Mesenchymal stem cell (in vitro differentiated cells and primary cell): ENCODE data around the gene DNAJC19.

Source experiments
- DNase-seq: peaks from one replicate; pipeline ENCODE4 v3.0.0-alpha.2; 2013
- H2AFZ ChIP-seq: one replicate; pipeline ENCODE4 v1.6.1; 2013; ENCODE audit warnings: low read depth, mild to moderate bottlenecking, control low read depth, inconsistent platforms, low read length, moderate library complexity
- H2AK5ac ChIP-seq: 2 replicates; pipeline ENCODE4 v1.6.1; 2013; ENCODE audit warnings: low read length, moderate library complexity, mild to moderate bottlenecking, inconsistent platforms; ENCODE audit not compliant: severe bottlenecking
- H2BK120ac ChIP-seq: one replicate; pipeline ENCODE4 v1.6.1; 2013; ENCODE audit warnings: low read depth, mild to moderate bottlenecking, inconsistent platforms, low read length, moderate library complexity
- H2BK12ac ChIP-seq, 2 experiments: one replicate each; pipeline ENCODE4 v1.6.1; 2013; ENCODE audit warnings: inconsistent platforms in 2 of 2, low read length in 2 of 2, mild to moderate bottlenecking in 2 of 2, moderate library complexity in 2 of 2, control low read depth in 1 of 2
- H2BK15ac ChIP-seq: one replicate; pipeline ENCODE4 v1.6.1; 2013; ENCODE audit warnings: mild to moderate bottlenecking, low read depth, inconsistent platforms; ENCODE audit not compliant: poor library complexity, severe bottlenecking
- H2BK5ac ChIP-seq: 2 replicates; pipeline ENCODE4 v1.6.1; 2013; ENCODE audit warnings: low read depth, mild to moderate bottlenecking, low read length, control low read depth, inconsistent platforms; ENCODE audit not compliant: poor library complexity, severe bottlenecking
- H3K14ac ChIP-seq, 2 experiments: one replicate each; pipeline ENCODE4 v1.6.1; 2013; ENCODE audit warnings: inconsistent platforms in 2 of 2, low read length in 2 of 2, control low read depth in 1 of 2, mild to moderate bottlenecking in 1 of 2, moderate library complexity in 1 of 2
- H3K18ac ChIP-seq, 2 experiments: one replicate each; pipeline ENCODE4 v1.6.1; 2013; ENCODE audit warnings: inconsistent platforms in 2 of 2, low read length in 2 of 2, control low read depth in 1 of 2, low read depth in 1 of 2, mild to moderate bottlenecking in 1 of 2
- H3K23ac ChIP-seq, 2 experiments: one replicate each; pipeline ENCODE4 v1.6.1; 2013; ENCODE audit warnings: inconsistent platforms in 2 of 2, low read length in 2 of 2, mild to moderate bottlenecking in 2 of 2, moderate library complexity in 2 of 2, control low read depth in 1 of 2
- H3K27ac ChIP-seq: 2 replicates; pipeline ENCODE4 v1.5.1; 2013; ENCODE audit warnings: mild to moderate bottlenecking, moderate library complexity, low read length, control low read depth, inconsistent platforms; ENCODE audit not compliant: poor library complexity, severe bottlenecking
- H3K27me3 ChIP-seq, 2 experiments: 2 replicates each; pipeline versions ENCODE4 v1.6.1 to v1.7.0; 2013; ENCODE audit warnings: low read length in 2 of 2, mild to moderate bottlenecking in 2 of 2, moderate library complexity in 2 of 2, control low read depth in 1 of 2, inconsistent platforms in 1 of 2; ENCODE audit not compliant: control insufficient read depth in 1 of 2, insufficient read depth in 1 of 2
- H3K36me3 ChIP-seq, 2 experiments: 2 replicates each; pipeline versions ENCODE4 v1.6.1 to v1.7.0; 2013; ENCODE audit warnings: low read length in 2 of 2, control low read depth in 1 of 2, inconsistent platforms in 1 of 2, low read depth in 1 of 2, mild to moderate bottlenecking in 1 of 2; ENCODE audit not compliant: insufficient read depth in 2 of 2, control insufficient read depth in 1 of 2
- H3K4ac ChIP-seq, 2 experiments: one replicate each; pipeline ENCODE4 v1.6.1; 2013; ENCODE audit warnings: inconsistent platforms in 2 of 2, low read length in 2 of 2, mild to moderate bottlenecking in 2 of 2, moderate library complexity in 2 of 2, control low read depth in 1 of 2, low read depth in 1 of 2
- H3K4me1 ChIP-seq: 2 replicates; pipeline ENCODE4 v1.6.1; 2013; ENCODE audit warnings: low read depth, low read length, control low read depth; ENCODE audit not compliant: control insufficient read depth, insufficient read depth
- H3K4me2 ChIP-seq: 2 replicates; pipeline ENCODE4 v1.6.1; 2013; ENCODE audit warnings: low read length, mild to moderate bottlenecking, inconsistent platforms; ENCODE audit not compliant: poor library complexity, severe bottlenecking
- H3K4me3 ChIP-seq, 2 experiments: 2 replicates each; pipeline versions ENCODE4 v1.5.1 to v1.7.0; 2013; ENCODE audit warnings: low read length in 2 of 2, mild to moderate bottlenecking in 2 of 2, control low read depth in 1 of 2, low read depth in 1 of 2; ENCODE audit not compliant: insufficient read depth in 1 of 2
- H3K79me1 ChIP-seq: replicated peaks from 2 replicates; pipeline ENCODE4 v1.6.1; 2013; ENCODE audit warnings: mild to moderate bottlenecking, control low read depth, low read length, inconsistent platforms; ENCODE audit not compliant: poor library complexity, severe bottlenecking
- H3K9ac ChIP-seq: 2 replicates; pipeline ENCODE4 v1.7.0; 2013; ENCODE audit warnings: mild to moderate bottlenecking, low read length, moderate library complexity
- H3K9me3 ChIP-seq: 2 replicates; pipeline ENCODE4 v1.7.0; 2013; ENCODE audit warnings: mild to moderate bottlenecking, low read length; ENCODE audit not compliant: control insufficient read depth
- H4K8ac ChIP-seq: one replicate; pipeline ENCODE4 v1.6.1; 2013; ENCODE audit warnings: inconsistent platforms, mild to moderate bottlenecking, low read length, moderate library complexity
- H4K91ac ChIP-seq: one replicate; pipeline ENCODE4 v1.6.1; 2013; ENCODE audit warnings: mild to moderate bottlenecking, low read length, inconsistent platforms
- WGBS: methylation state at CpG from one replicate; pipeline ENCODE4 v1.1.7; 2013; ENCODE audit warnings: mixed read lengths; 5-methylcytosine and 5-hydroxymethylcytosine counted together

Gene DNAJC19

GRCh38 chr3:181009225-181009624 lies 19.7 kb upstream of the DNAJC19 start:
- no peak overlapping the region for H3K9ac ChIP-seq
- no peak overlapping the region for H4K8ac ChIP-seq
- H2AFZ ChIP-seq: no peak overlapping the region
- no peak overlapping the region for H3K4me2 ChIP-seq
- H2AK5ac ChIP-seq: no peak overlapping the region
- no peak overlapping the region for H3K27ac ChIP-seq
- H2BK12ac ChIP-seq: no peak overlapping the region
- no peak overlapping the region for H3K18ac ChIP-seq
- H3K36me3 ChIP-seq: no peaks in the 10 kb centered on the region
- no peak overlapping the region for H3K4me3 ChIP-seq
- H3K9me3 ChIP-seq: no peaks in the 10 kb centered on the region
- H2BK5ac ChIP-seq: no peak overlapping the region
- no peak overlapping the region for H3K14ac ChIP-seq
- 76% methylated on average over 5 of the region's 5 CpGs for WGBS
- no peak overlapping the region for H3K23ac ChIP-seq
- no peaks in the 10 kb centered on the region for H3K4me1 ChIP-seq
- no peaks in the 10 kb centered on the region for H3K27me3 ChIP-seq
- no peak overlapping the region for H2BK120ac ChIP-seq
- no peaks in the 10 kb centered on the region for H3K79me1 ChIP-seq
- H2BK15ac ChIP-seq: no peak overlapping the region
- no peak overlapping the region for H4K91ac ChIP-seq
- no peak overlapping the region for H3K4ac ChIP-seq
- no peak for DNase-seq

- no peak overlapping the region for H2AFZ ChIP-seq
- no peak overlapping the region for H2BK12ac ChIP-seq
- H3K14ac ChIP-seq: no peak overlapping the region
- DNase-seq: no peak
- H4K91ac ChIP-seq: no peak overlapping the region
- no peak overlapping the region for H3K4ac ChIP-seq
- no peaks in the 10 kb centered on the region for H3K27me3 ChIP-seq
- H3K4me2 ChIP-seq: no peak overlapping the region
- no peak overlapping the region for H2BK120ac ChIP-seq
- no peak overlapping the region for H2BK5ac ChIP-seq
- H3K36me3 ChIP-seq: no peaks in the 10 kb centered on the region
- no peak overlapping the region for H3K4me3 ChIP-seq
- no peak overlapping the region for H2BK15ac ChIP-seq
- H2AK5ac ChIP-seq: no peak overlapping the region
- H3K9me3 ChIP-seq: no peaks in the 10 kb centered on the region
- H3K18ac ChIP-seq: no peak overlapping the region
- no peak overlapping the region for H3K27ac ChIP-seq
- 44% methylated on average over 1 of the region's 1 CpG for WGBS
- H3K79me1 ChIP-seq: no peaks in the 10 kb centered on the region
- H3K4me1 ChIP-seq: no peaks in the 10 kb centered on the region
- no peak overlapping the region for H3K9ac ChIP-seq
- H4K8ac ChIP-seq: no peak overlapping the region
- H3K23ac ChIP-seq: no peak overlapping the region
Measured at GRCh38 chr3:181008796-181009195, 19.3 kb upstream of the DNAJC19 start.

GRCh38 chr3:181007262-181007661 lies 17.7 kb upstream of the DNAJC19 start:
- H3K27ac ChIP-seq: no peak overlapping the region
- H2BK120ac ChIP-seq: no peak overlapping the region
- no peaks in the 10 kb centered on the region for H3K9me3 ChIP-seq
- 92% methylated on average over 1 of the region's 3 CpGs for WGBS
- no peaks in the 10 kb centered on the region for H3K4me1 ChIP-seq
- no peak overlapping the region for H3K14ac ChIP-seq
- no peak overlapping the region for H3K4ac ChIP-seq
- H4K91ac ChIP-seq: no peak overlapping the region
- H3K9ac ChIP-seq: no peak overlapping the region
- DNase-seq: no peak
- H3K18ac ChIP-seq: no peak overlapping the region
- H2BK15ac ChIP-seq: no peak overlapping the region
- no peak overlapping the region for H2BK5ac ChIP-seq
- H2AFZ ChIP-seq: no peak overlapping the region
- H3K27me3 ChIP-seq: no peaks in the 10 kb centered on the region
- no peaks in the 10 kb centered on the region for H3K36me3 ChIP-seq
- no peak overlapping the region for H2AK5ac ChIP-seq
- no peak overlapping the region for H2BK12ac ChIP-seq
- no peaks in the 10 kb centered on the region for H3K79me1 ChIP-seq
- H3K4me3 ChIP-seq: no peak overlapping the region
- H4K8ac ChIP-seq: no peak overlapping the region
- H3K23ac ChIP-seq: no peak overlapping the region
- no peak overlapping the region for H3K4me2 ChIP-seq

GRCh38 chr3:181006541-181006940 lies 17.0 kb upstream of the DNAJC19 start:
- no peak overlapping the region for H3K9ac ChIP-seq
- no peak overlapping the region for H4K8ac ChIP-seq
- no peaks in the 10 kb centered on the region for H3K36me3 ChIP-seq
- no peak overlapping the region for H3K23ac ChIP-seq
- no peak for DNase-seq
- H3K27ac ChIP-seq: no peak overlapping the region
- no peaks in the 10 kb centered on the region for H3K4me1 ChIP-seq
- no peaks in the 10 kb centered on the region for H3K27me3 ChIP-seq
- no peak overlapping the region for H2AK5ac ChIP-seq
- no peak overlapping the region for H2BK12ac ChIP-seq
- H3K4ac ChIP-seq: no peak overlapping the region
- H2AFZ ChIP-seq: no peak overlapping the region
- H3K14ac ChIP-seq: no peak overlapping the region
- H3K79me1 ChIP-seq: no peaks in the 10 kb centered on the region
- H4K91ac ChIP-seq: no peak overlapping the region
- no peak overlapping the region for H3K4me3 ChIP-seq
- no peak overlapping the region for H3K18ac ChIP-seq
- H2BK120ac ChIP-seq: no peak overlapping the region
- WGBS: 73% methylated on average over 6 of the region's 7 CpGs
- no peak overlapping the region for H2BK5ac ChIP-seq
- no peaks in the 10 kb centered on the region for H3K9me3 ChIP-seq
- H3K4me2 ChIP-seq: no peak overlapping the region
- no peak overlapping the region for H2BK15ac ChIP-seq
